Effector memory CD4-positive, alpha-beta T cell (primary cell): Measurements from ENCODE around the gene SEMA4C.

Source experiments
- DNase-seq, 3 donors: peaks; one replicate each; pipeline ENCODE4 v3.0.0-alpha.2; 2020
- H3K27ac ChIP-seq: 2 replicates; pipeline ENCODE4 v1.7.0; 2013; ENCODE audit warnings: mild to moderate bottlenecking, low read length, moderate library complexity; ENCODE audit not compliant: insufficient read depth, poor library complexity, severe bottlenecking
- H3K27me3 ChIP-seq: replicated peaks from 2 replicates; pipeline ENCODE4 v1.7.0; 2013; ENCODE audit warnings: mild to moderate bottlenecking, low read length; ENCODE audit not compliant: insufficient read depth, control insufficient read depth, poor library complexity, severe bottlenecking
- H3K36me3 ChIP-seq: 2 replicates; pipeline ENCODE4 v1.7.0; 2013; ENCODE audit warnings: mild to moderate bottlenecking, low read length, moderate library complexity; ENCODE audit not compliant: control insufficient read depth, insufficient read depth
- H3K4me1 ChIP-seq: 2 replicates; pipeline ENCODE4 v1.7.0; 2013; ENCODE audit warnings: low read length, mild to moderate bottlenecking; ENCODE audit not compliant: control insufficient read depth, insufficient read depth, poor library complexity, severe bottlenecking
- H3K4me3 ChIP-seq: 2 replicates; pipeline ENCODE4 v1.7.0; 2013; ENCODE audit warnings: low read length, low read depth, mild to moderate bottlenecking; ENCODE audit not compliant: insufficient read depth, poor library complexity, severe bottlenecking
- H3K9me3 ChIP-seq: 2 replicates; pipeline ENCODE4 v1.7.0; 2013; ENCODE audit warnings: mild to moderate bottlenecking, low read length, moderate library complexity; ENCODE audit not compliant: control insufficient read depth

Gene SEMA4C

DNA sequence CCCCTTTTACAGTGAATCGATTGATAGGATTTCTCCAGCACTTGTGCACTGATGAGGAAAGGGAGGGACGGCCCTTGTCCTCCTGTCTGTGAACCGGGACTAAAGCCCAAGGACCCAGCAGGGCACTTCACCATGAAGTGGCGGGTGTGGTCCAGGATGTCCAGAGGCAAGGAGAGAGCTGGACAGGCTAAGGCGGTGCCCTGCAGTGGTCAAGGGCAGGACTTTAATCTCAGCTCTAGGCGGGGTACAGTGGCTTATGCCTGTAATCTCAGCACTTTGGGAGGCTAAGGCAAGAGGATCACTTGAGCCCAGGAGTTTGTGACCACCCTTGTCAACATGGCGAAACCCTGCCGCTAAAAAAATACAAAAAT is 28.2 kb upstream of the SEMA4C start:
- no peak overlapping the region for H3K4me3 ChIP-seq
- H3K27ac ChIP-seq = no peak overlapping the region
- H3K9me3 ChIP-seq = no peaks in the 10 kb centered on the region
- DNase-seq = no peak
- H3K4me1 ChIP-seq = peaks cover 18% of the 10 kb centered on the region
- no peaks in the 10 kb centered on the region for H3K36me3 ChIP-seq
- H3K27me3 ChIP-seq = no peaks in the 10 kb centered on the region

DNA sequence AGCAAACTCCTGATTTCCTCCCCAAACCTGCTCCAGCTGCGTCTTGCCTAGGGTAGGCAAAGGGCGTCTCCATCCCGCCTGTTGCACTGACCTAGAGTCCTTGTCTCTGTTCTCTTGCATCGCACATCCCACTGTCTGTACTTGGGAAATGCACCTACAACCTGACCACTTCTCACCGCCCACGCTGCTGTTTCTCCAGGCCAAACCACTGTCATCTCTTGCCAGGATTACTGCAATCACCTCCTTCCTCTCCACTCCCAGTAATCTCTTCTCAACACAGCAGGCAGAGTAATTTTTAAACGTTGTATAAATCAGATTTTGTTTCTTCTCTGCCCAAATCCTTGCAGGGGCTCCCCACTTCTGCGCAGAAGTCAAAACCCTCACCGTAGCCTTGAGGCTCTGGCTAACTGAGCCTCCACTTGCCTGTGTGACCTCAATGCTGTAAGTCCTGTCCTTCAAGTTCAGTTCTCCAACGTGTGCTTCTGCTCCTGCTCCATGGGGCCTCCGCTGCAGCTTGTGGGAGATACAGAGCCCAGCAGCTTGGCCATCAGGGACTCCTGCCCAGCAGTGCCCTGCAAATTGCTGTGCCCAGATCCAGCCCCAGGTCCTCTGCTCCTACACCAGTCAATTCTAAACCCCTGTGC is 27.7 kb upstream of the SEMA4C start:
- H3K4me1 ChIP-seq = peaks cover 18% of the 10 kb centered on the region

DNA sequence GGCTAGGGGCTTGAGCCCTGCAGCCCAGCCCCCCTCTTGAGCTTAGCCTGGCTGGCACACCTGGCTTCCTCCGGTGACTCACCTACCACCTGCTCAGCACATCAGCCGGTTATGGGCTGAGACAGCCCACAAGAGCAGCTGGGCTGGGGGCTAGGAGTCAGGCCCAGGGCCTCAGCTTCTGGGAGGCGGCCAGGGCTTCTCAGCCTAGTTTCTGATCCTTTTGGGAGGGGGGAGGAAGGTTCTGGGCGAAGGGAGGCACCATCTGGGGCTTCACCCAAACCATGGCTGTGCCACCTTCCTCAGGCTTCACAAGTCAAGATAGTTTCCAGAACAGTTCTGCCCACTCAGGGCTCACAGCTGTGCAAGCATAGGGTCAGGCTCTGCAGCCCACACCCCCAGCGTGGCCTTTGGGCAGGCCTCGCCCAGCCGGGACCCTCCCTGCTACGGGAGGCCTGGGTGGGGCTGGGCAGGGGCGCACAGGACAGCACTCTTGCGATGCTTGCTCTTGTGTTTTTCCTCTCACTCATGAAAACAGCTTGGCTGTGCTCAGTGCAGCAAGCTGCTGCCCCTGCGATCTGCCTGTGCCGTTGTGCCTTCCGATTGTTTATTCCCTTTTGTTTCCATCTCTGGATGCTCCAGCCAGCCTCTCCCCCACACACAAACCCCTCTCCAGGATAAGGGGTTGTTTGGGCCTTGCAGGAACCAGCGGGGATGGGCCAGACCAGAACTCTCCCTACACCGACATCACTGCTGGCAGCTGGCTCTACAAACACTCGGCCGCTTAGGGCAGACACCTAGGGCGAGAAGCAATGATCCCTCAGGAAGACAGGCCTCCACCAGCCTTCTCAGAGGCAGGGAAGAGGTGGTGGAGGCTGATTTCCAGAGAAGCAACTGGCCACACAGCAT is 26.1 kb upstream of the SEMA4C start:
- H3K27me3 ChIP-seq = no peaks in the 10 kb centered on the region
- DNase-seq = no peak
- H3K4me3 ChIP-seq = no peak overlapping the region

More for the DNA sequence above, 27.7 kb upstream of the SEMA4C start:
- Histone ChIP-seq H3K4me3 (no peak overlapping the region), H3K9me3 (no peaks in the 10 kb centered on the region), H3K27ac (no peak overlapping the region), H3K27me3 (no peaks in the 10 kb centered on the region), H3K36me3 (no peaks in the 10 kb centered on the region)
- no peak for DNase-seq

DNA sequence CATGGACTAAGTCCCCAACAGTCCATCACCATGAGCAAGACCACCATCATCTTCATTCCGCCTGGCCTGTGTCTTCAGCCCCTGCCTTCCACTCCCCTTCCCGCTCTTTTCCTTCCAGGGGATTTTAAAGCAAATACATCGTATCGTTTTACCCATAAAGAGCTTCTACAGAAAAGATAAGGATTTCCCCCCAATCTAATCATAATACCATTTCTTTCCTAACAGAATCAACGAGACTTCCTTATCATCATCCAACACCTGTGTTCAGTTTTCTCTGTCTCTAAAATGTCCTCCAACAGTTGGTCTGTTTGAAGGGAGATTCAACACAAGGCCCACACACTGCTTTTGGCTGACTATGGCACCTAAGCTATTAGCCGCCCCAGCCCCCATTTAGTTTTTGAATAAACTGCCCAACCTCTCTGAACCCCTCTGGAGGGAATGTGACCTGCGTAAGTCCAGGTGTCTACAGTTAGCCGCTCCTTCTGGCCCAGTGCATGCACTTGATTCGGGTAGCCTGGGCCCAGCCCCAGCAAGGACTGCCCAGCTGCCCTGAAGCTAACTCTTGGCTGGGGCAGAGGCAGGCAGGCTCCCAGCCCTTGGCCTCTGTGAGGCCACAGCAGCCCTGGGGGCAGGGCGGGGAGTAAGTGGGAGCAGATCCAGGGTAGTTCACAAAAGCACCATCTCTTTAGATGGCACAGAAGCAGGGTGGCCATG is 25.3 kb upstream of the SEMA4C start:
- Histone ChIP-seq H3K9me3 (no peaks in the 10 kb centered on the region), H3K27me3 (no peaks in the 10 kb centered on the region), H3K4me3 (no peak overlapping the region), H3K27ac (no peak overlapping the region), H3K4me1 (peaks cover 37% of the 10 kb centered on the region), H3K36me3 (no peaks in the 10 kb centered on the region)
- no peak for DNase-seq

More for the DNA sequence above, 26.1 kb upstream of the SEMA4C start:
- peaks cover 34% of the 10 kb centered on the region for H3K4me1 ChIP-seq
- H3K9me3 ChIP-seq = no peaks in the 10 kb centered on the region
- H3K27ac ChIP-seq = no peak overlapping the region
- H3K36me3 ChIP-seq = no peaks in the 10 kb centered on the region

DNA sequence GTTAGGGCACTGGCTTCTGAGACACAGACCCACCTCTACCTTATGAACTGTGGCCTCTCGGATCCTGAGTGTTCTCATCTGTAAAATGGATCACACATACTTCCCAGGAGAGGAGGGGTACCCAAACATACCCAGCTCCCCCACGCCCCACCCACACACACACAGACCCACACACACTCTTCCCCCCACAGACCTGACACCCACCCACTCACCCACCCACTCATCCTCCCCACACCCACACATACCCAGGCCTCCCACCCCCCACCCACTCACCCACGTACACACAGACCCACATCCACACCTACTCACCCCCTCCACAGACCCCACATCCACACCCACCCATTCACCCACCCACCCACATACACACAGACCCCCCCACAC is 24.3 kb upstream of the SEMA4C start:
- no peaks in the 10 kb centered on the region for H3K36me3 ChIP-seq
- H3K4me3 ChIP-seq = no peak overlapping the region
- H3K27ac ChIP-seq = no peak overlapping the region
- peaks cover 37% of the 10 kb centered on the region for H3K4me1 ChIP-seq
- no peaks in the 10 kb centered on the region for H3K27me3 ChIP-seq
- DNase-seq = no peak
- no peaks in the 10 kb centered on the region for H3K9me3 ChIP-seq

DNA sequence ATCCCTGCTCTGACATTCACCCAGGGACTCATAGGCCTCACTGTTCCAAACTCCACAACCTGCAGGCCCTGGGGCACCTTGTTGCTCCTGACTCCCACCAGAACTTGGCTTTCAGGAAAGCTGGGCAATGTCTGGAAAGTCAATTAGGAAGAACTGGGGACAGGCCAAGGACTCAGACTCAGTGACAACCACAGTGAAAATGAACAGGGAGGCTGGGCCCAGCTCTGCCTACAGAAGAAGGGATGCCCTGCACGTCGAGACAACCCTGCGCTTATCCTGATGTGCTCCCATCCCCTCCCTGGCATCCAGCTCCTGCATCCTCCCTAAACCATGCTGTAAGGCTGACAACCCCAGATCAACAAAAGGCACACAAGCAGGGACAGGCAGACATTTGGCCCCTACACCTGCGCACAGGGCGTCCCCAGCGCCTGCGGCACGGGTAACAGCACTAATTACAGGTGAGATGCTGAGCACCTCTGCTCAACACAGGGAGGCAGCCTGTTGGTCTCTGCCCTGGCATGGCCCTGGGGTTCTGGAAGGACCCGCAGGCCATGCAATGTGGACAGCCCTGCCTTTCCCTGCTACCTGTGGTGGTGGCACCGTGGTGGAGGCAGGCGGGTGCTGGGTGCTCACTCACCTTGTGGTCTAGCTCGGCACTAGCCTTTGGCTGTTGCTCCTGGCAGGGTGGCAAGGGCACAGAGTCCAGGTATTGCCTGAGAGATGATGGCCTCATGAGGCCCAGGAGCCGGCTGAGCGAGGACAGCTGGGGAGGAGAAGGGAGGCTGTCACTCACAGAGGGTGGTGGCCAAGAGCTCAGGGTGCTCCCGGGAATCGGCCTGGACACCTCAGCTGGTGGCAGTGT is 23.6 kb upstream of the SEMA4C start:
- DNase-seq = no peak
- Histone ChIP-seq H3K36me3 (no peaks in the 10 kb centered on the region), H3K4me1 (peaks cover 37% of the 10 kb centered on the region), H3K27me3 (no peaks in the 10 kb centered on the region), H3K9me3 (no peaks in the 10 kb centered on the region), H3K27ac (no peak overlapping the region), H3K4me3 (no peak overlapping the region)

DNA sequence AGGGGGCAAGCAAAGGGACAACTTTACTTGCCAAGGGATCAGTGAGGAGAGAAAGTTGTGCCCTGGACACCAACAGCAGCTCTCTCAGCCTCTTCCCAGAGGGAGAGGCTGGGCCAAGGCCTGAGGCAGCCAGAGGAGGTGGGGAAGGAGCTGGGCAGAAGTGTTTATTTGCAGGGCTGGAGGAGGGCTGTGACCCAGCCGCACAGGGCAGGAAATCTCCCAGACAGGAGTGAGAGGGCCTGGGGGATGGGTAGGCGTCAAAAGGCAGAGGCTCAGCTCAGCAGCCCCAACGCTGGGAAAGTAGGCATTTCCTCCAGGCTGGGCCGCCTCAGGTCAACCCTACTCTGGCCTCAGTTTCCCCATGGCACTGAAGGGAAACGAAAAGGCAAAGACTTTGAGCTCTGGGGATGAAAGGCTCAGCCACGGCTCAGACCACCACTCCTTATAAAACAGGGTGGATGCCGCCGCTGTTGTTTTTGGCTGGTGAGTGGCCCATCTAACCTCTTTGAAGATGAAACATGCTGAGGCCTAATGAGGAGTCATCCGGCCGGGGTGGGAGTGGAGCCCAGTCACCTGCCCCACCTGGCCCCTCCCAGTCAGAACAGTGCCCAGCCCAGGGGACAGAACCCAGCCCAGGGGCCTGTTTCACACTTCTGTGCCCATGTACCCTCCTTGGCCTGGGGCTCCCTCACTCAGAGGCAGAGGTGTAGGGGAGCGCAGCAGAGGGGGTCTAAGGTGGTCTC is 21.9 kb upstream of the SEMA4C start:
- DNase-seq = no peak
- H3K4me3 ChIP-seq = no peak overlapping the region
- H3K36me3 ChIP-seq = no peaks in the 10 kb centered on the region
- no peaks in the 10 kb centered on the region for H3K27me3 ChIP-seq
- H3K4me1 ChIP-seq = peaks cover 38% of the 10 kb centered on the region
- no peak overlapping the region for H3K27ac ChIP-seq
- no peaks in the 10 kb centered on the region for H3K9me3 ChIP-seq

DNA sequence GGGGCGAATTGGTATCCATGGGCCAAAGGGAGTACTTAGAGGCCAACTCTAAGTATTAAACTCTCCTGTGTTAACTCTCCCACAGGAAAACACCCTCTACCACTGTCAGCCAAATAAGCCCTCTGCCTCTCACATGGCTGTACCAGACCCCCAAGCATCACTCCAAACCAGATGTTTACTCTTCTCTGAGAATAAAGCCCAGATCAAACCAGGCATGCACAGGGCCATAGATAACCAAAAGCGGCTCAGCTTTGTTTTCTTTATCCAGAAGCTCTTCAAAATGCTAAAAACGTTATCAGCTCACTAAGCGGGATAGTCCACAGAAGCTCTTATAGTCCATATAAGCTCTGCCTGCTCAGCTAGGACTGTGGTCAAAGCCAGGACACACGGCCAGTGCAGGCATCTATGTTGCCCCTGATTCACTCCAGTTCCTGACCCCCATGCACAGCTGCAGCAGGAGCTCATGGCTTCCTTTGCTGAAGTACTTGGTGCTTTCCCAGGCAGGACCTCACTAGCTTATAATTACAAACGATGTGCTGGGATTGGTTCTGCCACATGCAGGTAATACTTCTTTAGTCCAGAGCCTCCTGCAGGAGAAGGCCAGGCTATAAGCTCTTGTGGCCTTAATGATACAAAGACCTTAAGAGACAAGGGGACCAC is 21.0 kb upstream of the SEMA4C start:
- Histone ChIP-seq H3K27me3 (no peaks in the 10 kb centered on the region), H3K4me1 (peaks cover 30% of the 10 kb centered on the region), H3K9me3 (no peaks in the 10 kb centered on the region), H3K27ac (no peak overlapping the region), H3K36me3 (no peaks in the 10 kb centered on the region), H3K4me3 (no peak overlapping the region)
- no peak for DNase-seq

DNA sequence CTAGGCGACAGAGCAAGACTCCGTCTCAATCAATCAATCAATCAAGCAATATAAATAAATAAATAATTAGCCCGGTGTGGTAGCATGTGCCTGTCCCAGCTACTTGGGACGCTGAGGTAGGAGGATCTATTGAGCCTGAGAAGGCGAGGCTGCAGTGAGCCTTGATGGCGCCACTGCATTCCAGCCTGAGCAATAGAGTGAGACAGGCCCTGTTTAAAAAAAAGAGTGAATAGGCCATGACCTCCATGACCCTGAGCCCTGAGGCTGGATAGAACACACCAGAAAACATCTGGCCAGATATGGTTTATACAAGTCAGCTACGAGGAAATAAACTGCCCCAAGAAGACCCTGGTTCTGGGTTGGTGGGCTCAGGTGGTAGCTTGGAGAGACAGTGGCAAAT is 20.4 kb upstream of the SEMA4C start:
- peaks cover 24% of the 10 kb centered on the region for H3K4me1 ChIP-seq
- no peaks in the 10 kb centered on the region for H3K27me3 ChIP-seq
- no peak for DNase-seq
- H3K9me3 ChIP-seq = no peaks in the 10 kb centered on the region
- no peak overlapping the region for H3K27ac ChIP-seq
- no peak overlapping the region for H3K4me3 ChIP-seq
- no peaks in the 10 kb centered on the region for H3K36me3 ChIP-seq
